ENCODE results near the gene ISOC2. TPM values are rescaled to one million over a fixed set of nuclear protein-coding genes. Genes with fewer than 3 reads are reported as not detected.
"Not testable (repeated sequence)": the region's sequence is repeated elsewhere in the genome, so short reads cannot be mapped to it uniquely, and the experiment has no call there.

Gene ISOC2
- total and polyA plus RNA-seq, 4 donors: 34.9 to 85.0 (median 65.9) TPM

- Histone ChIP-seq H3K4me1 (ENCODE audit: control insufficient read depth in 5 of 5, insufficient read depth in 5 of 5, low read length in 5 of 5) (no peaks in the 10 kb centered on the region), H3K36me3 (ENCODE audit: control insufficient read depth in 4 of 4, insufficient read depth in 4 of 4, low read length in 4 of 4) (no peaks in the 10 kb centered on the region), H3K9ac (ENCODE audit: insufficient read depth in 1 of 2, low read length in 2 of 2) (no peak overlapping the region), H3K27ac (ENCODE audit: low read depth in 1 of 2, low read length in 1 of 2) (no peak overlapping the region), H3K4me3 (no peak overlapping the region), H3K9me3 (ENCODE audit: control insufficient read depth in 4 of 4, insufficient read depth in 3 of 4, low read length in 3 of 4) (peaks cover 0 to 2% (median 0%) of the 10 kb centered on the region in 4 donors), H3K27me3 (ENCODE audit: control insufficient read depth in 3 of 3, insufficient read depth in 3 of 3, low read length in 2 of 3) (no peaks in the 10 kb centered on the region)
- ATAC-seq (ENCODE audit: insufficient read depth, low FRiP score) (peak; percentile 41), DNase-seq (peak; percentile 79 to 88 (median 83))
- 18 to 23% methylated on average over 7 of the region's 7 CpGs for WGBS, 2 donors
- TF ChIP-seq CTCF (IDR thresholded peaks at IDR 0.05; ENCODE audit: control extremely low read depth, extremely low read depth): peak; percentile 72
Observed at GRCh38 chr19:55418185-55418584, 43.3 kb downstream of the ISOC2 start.

GRCh38 chr19:55410168-55410567 lies 51.3 kb downstream of the ISOC2 start:
- no peak for TF ChIP-seq CTCF (IDR thresholded peaks at IDR 0.05; ENCODE audit: control extremely low read depth, extremely low read depth)
- Histone ChIP-seq H3K9me3 (ENCODE audit: control insufficient read depth in 4 of 4, insufficient read depth in 3 of 4, low read length in 3 of 4) (peaks cover 0 to 3% (median 0%) of the 10 kb centered on the region in 4 donors), H3K36me3 (ENCODE audit: control insufficient read depth in 4 of 4, insufficient read depth in 4 of 4, low read length in 4 of 4) (peaks cover 0 to 14% (median 10%) of the 10 kb centered on the region in 4 donors), H3K4me1 (ENCODE audit: control insufficient read depth in 5 of 5, insufficient read depth in 5 of 5, low read length in 5 of 5) (peaks cover 0 to 21% (median 9%) of the 10 kb centered on the region in 5 donors), H3K27ac (ENCODE audit: low read depth in 1 of 2, low read length in 1 of 2) (no peak overlapping the region), H3K27me3 (ENCODE audit: control insufficient read depth in 3 of 3, insufficient read depth in 3 of 3, low read length in 2 of 3) (no peaks in the 10 kb centered on the region), H3K9ac (ENCODE audit: insufficient read depth in 1 of 2, low read length in 2 of 2) (no peak overlapping the region), H3K4me3 (no peak overlapping the region)
- ATAC-seq (ENCODE audit: insufficient read depth, low FRiP score) (no peak), DNase-seq (no peak)
- WGBS, 2 donors: 95 to 97% methylated on average over 2 of the region's 2 CpGs

- ATAC-seq (ENCODE audit: insufficient read depth, low FRiP score); H3K27me3 ChIP-seq (ENCODE audit: control insufficient read depth in 3 of 3, insufficient read depth in 3 of 3, low read length in 2 of 3); DNase-seq; H3K9me3 ChIP-seq (ENCODE audit: control insufficient read depth in 4 of 4, insufficient read depth in 3 of 4, low read length in 3 of 4); H3K4me3 ChIP-seq; H3K27ac ChIP-seq (ENCODE audit: low read depth in 1 of 2, low read length in 1 of 2); H3K9ac ChIP-seq (ENCODE audit: insufficient read depth in 1 of 2, low read length in 2 of 2): not testable (repeated sequence)
- 92 to 97% methylated on average over 8 of the region's 8 CpGs for WGBS, 2 donors
- H3K36me3 ChIP-seq (ENCODE audit: control insufficient read depth in 4 of 4, insufficient read depth in 4 of 4, low read length in 4 of 4): peaks cover 0 to 15% (median 12%) of the 10 kb centered on the region in 4 donors
- peaks cover 0 to 21% (median 9%) of the 10 kb centered on the region in 5 donors for H3K4me1 ChIP-seq (ENCODE audit: control insufficient read depth in 5 of 5, insufficient read depth in 5 of 5, low read length in 5 of 5)
Observed at GRCh38 chr19:55409179-55409578, 52.3 kb downstream of the ISOC2 start.

DNA sequence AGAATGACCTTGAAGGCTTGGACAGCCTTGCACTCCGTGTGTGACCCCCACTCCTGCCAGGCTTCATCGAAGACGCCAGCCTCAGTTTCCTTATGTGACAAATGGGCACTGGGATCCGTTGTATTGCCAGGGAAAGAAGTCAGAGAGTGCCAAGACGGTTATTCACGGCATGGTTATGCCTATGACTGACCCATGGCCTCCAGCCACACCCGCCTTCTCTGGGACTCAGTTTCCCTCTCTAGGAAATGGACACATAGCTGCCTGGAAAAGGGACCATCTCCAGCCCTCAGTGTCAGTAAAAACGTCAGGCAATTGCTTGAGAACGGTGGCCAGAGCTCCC lies 52.9 kb downstream of the ISOC2 start:
- Histone ChIP-seq H3K4me1 (ENCODE audit: control insufficient read depth in 5 of 5, insufficient read depth in 5 of 5, low read length in 5 of 5) (peaks cover 0 to 21% (median 9%) of the 10 kb centered on the region in 5 donors), H3K27me3 (ENCODE audit: control insufficient read depth in 3 of 3, insufficient read depth in 3 of 3, low read length in 2 of 3) (no peaks in the 10 kb centered on the region), H3K9ac (ENCODE audit: insufficient read depth in 1 of 2, low read length in 2 of 2) (peak overlapping the region in 1 of 2 donors; percentile 84), H3K4me3 (peak overlapping the region; percentile 30), H3K27ac (ENCODE audit: low read depth in 1 of 2, low read length in 1 of 2) (peak overlapping the region; percentile 74 to 92), H3K36me3 (ENCODE audit: control insufficient read depth in 4 of 4, insufficient read depth in 4 of 4, low read length in 4 of 4) (peaks cover 0 to 18% (median 14%) of the 10 kb centered on the region in 4 donors), H3K9me3 (ENCODE audit: control insufficient read depth in 4 of 4, insufficient read depth in 3 of 4, low read length in 3 of 4) (peaks cover 0 to 3% (median 0%) of the 10 kb centered on the region in 4 donors)
- WGBS, 2 donors: 67 to 69% methylated on average over 9 of the region's 9 CpGs
- DNase-seq: no peak
- no peak for ATAC-seq (ENCODE audit: insufficient read depth, low FRiP score)
- no peak for TF ChIP-seq CTCF (IDR thresholded peaks at IDR 0.05; ENCODE audit: control extremely low read depth, extremely low read depth)

All from lung (tissue), 12 donors.